SIG-M5 treated with dmso at 0.1 percent for 504 hours (cell line): ENCODE results near the gene RBM10.
A peak's percentile ranks its signal among the peaks of the same experiment; 100 is the strongest.
"Not testable (repeated sequence)": the region's sequence is repeated elsewhere in the genome, so short reads cannot be mapped to it uniquely, and the experiment has no call there.

ENCODE experiments used
- DNase-seq: peaks from one replicate; lab custom pipeline; 2025; ENCODE audit not compliant: unreplicated experiment; lab: John Stamatoyannopoulos, UW

The RBM10 gene, protein sequence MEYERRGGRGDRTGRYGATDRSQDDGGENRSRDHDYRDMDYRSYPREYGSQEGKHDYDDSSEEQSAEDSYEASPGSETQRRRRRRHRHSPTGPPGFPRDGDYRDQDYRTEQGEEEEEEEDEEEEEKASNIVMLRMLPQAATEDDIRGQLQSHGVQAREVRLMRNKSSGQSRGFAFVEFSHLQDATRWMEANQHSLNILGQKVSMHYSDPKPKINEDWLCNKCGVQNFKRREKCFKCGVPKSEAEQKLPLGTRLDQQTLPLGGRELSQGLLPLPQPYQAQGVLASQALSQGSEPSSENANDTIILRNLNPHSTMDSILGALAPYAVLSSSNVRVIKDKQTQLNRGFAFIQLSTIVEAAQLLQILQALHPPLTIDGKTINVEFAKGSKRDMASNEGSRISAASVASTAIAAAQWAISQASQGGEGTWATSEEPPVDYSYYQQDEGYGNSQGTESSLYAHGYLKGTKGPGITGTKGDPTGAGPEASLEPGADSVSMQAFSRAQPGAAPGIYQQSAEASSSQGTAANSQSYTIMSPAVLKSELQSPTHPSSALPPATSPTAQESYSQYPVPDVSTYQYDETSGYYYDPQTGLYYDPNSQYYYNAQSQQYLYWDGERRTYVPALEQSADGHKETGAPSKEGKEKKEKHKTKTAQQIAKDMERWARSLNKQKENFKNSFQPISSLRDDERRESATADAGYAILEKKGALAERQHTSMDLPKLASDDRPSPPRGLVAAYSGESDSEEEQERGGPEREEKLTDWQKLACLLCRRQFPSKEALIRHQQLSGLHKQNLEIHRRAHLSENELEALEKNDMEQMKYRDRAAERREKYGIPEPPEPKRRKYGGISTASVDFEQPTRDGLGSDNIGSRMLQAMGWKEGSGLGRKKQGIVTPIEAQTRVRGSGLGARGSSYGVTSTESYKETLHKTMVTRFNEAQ

DNA sequence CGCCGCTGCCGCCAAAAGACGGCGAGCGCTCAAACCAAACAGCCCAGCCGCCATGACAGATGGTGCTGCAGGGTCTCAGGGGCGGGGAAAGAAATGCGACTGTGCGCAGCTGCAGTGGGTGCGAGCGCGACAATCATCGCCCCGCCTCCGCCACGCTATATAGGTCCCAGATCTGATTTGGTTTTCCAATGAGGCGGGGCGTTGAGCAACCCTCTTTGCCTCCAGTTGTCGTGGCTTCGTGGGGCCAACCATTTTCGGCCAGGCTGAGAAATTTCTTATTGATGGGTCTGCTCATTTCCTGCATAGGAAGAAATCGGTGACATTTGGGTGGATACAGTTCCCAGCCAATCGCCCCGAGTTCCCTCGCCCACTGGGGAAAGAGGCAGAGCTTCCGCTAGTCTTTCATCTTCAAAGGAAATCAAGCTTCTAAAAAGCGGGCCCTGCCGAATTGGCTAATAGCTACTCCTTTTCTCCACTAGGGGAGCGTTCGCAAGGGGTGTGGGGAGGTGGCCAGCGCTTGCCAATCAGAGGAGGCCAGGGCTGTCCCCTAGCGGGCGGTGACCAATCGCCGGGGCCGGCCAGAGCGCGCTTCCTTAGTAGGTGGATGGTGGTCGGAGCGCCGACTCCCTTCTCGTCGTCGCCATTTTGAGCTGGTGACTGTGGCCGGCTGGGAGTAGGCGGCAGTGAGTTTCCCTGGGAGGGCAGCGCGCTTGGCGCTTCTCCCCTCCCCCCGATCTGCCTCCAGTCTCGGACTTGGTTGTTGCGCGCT lies at the start of gene RBM10, which contains the start of gene NDUFB11:
RBM10 (plus strand) TSS at position 596 of the 769 bp plus-strand sequence. CDS start 2,261 bp downstream, outside the sequence.
NDUFB11 (minus strand) TSS at position 77 of the 769 bp plus-strand sequence; CDS start at position 54, 23 bp downstream.
- DNase-seq, result peak; percentile 93

DNA sequence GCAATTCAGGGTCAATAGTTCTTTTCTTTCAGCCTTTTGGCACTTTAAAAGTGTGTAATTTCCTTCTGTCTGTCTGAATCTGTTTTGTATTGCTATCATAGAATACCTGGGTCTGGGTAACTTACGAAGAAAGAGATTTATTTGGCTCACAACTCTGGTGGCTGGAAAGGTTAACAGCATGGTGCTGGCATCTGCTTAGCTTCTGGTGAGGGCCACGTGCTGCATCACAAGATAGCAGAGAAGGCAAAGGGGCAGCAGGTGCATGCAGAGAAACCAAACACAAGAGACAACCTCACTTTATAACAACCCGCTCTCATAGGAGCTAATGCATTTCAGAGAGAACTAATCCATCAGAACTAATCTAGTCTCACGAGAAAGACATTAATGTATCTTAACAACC lies 48.0 kb upstream of the RBM10 start:
- DNase-seq, result no peak

DNA sequence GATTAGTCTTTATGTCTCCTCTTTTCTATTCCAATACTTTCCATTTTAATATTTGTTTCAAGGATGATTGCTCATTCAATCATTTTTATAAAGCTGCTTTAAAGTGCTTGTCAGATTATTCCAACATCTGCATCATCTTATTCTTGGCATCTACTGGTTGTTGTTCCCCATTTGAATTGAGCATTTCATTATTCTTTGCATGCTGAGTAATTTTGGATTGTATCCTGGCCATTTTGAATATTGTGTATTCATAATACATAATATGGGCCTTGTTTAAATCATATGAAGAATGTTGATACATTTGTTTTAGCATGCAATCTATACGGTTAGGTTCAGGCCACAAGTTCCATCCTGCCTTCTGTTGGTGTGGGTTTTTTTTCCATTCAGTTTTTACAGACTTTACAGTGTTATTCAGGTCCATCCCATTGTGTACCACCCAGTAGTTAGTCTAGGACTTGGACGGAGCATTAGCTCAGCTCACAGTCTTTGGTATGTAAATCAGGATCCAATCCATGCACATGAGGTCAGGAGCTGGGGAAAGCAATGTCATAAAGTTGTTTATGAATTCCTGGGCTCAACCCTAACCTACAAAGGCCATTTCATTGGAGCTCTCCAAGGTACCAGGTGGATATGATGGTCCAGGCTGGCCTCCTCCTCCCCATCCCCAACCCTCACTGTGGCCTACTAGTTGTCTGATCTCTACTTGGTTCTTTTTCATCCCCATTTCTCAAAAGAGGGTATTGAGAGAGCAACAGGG lies 46.5 kb upstream of the RBM10 start:
- DNase-seq, result no peak

DNA sequence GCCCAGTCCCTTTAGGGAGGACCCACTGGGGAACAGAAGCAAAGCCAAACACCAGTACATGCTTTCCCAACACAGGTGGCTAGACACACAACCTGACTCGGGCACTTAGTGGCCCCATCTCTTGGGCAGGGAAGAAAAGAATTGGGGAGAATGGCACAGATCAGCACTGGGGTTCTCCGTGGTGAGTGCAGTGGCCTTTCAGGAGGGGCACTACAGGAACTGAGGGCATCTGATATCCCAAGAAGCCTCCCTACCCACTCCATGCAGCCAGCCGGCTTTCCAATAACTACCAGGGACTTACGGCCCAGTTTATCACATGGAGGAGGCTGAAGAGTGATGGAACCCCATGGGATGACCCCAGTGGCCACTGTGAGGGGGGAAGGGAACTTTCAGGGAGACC lies 43.8 kb upstream of the RBM10 start:
- DNase-seq, result no peak

DNA sequence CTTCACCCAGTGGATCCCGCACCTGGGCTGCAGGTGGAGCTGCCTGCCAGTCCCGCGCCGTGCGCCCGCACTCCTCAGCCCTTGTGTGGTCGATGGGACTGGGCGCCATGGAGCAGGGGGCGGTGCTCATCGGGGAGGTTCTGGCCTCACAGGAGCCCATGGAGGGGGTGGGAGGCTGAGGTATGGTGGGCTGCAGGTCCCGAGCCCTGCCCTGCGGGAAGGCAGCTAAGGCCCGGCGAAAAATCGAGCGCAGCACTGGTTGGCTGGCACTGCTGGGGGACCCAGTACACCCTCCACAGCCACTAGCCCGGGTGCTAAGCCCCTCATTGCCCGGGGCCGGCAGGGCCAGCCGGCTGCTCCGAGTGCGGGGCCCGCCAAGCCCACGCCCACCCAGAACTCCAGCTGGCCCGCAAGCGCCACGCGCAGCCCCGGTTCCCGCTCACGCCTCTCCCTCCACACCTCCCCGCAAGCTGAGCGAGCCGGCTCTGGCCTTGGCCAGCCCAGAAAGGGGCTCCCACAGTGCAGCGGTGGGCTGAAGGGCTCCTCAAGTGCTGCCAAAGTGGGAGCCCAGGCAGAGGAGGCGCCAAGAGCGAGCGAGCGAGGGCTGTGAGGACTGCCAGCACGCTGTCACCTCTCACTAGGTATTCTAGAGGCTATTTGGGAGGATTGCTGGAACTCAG lies 33.9 kb upstream of the RBM10 start:
- DNase-seq, result not testable (repeated sequence)

DNA sequence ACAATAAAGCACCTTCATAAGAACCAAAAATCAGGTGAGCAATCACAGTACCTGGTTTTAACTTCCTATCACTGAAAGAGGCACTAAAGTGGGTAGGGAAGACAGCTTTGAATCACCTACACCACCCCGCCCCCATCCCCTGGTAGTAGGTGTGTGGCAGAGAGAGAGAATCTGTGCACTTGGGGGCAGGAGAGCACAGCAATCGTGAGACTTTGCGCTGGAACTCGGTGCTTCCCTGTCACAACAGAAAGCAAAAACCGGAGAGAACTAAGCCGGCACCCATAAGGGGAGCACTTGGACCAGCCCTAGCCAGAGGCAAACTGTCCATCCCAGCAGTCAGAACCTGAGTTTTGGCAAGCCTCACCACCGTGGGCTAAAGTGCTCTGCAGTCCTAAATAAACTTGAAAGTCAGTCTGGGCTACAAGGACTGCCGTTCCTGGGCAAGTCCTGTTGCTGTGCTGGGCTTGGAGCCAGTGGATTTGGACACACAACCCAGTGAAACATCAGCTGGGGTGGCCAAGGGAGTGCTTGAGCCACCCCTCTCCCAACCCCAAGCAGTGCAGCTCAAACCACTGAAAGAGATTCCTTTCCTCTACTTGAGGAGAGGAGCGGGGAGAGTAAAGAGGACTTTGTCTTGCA lies 32.6 kb upstream of the RBM10 start:
- DNase-seq, result no peak

DNA sequence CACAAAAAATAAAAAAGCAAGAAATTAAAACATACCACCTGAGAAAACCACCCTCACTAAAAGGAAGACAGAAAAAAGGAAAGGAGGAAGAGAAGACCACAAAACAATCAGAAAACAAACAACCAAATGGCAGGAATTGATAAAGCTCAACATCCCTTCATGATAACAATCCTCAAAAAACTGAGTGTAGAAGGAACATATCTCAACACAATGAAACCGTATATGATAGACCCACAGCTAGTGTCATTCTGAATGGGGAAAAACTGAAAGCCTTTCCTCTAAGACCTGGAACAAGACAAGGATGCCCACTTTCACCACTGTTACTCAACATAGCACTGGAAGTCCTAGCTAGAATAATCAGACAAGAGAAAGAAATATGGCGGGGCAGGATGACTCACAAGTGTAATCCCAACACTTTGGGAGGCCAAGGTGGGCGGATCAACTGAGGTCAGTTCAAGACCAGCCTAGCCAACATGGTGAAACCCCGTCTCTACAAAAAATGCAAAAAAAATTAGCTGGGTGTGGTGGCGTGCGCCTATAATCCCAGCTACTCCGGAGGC lies 28.4 kb upstream of the RBM10 start:
- not testable (repeated sequence) for DNase-seq

DNA sequence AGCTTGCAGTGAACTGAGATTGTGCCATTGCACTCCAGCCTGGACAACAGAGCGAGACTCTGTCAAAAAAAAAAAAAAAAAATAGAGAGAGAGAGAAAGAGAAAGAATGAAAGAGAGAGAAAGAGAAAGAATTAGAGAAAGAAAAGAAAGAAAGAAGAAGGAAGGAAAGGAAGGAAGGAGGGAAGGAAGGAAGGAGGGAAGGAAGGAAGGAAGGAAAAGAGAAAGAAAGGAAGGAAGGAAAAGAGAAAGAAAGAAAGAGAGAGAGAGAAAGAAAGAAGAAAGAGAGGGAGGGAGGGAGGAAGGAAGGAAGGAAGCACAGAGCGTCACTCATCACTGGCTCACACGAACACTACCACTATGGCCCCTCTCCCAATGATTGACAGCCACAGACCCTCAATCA lies 20.6 kb upstream of the RBM10 start:
- not testable (repeated sequence) for DNase-seq

DNA sequence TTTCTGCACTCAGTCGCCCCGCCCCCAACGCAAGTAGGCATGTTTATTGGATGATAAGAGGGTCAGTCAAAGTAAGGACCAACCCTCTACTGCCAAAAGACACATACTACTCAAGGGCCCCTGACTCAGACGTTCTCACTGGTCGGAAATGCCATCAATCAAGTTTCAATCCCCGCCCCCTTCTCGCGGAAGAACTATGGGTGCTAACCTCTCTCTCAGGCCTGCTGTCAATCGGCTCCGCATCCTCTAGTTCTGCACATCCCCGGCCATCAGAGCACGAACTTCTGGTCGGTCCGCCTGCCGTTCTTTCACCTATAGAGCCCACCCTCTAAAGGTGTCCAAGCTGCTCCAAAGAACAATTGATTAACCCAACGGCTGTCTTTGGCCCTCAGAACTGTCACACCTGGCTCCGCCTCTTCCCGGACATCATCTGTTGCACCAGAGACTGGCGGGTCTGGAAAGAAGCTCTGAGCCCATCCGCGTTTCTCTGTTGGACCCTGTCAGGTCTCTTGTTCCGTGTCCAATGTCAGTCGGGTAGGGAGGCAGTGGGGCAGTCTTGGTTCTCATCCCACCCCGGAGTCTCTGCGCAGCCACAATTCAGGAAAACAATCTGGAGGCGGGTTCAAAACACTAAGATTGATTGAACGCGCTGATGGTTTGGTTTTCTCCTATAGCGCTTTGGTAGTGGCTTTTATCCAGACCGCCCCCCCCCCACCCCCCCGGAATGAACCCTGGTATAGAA lies 15.7 kb upstream of the RBM10 start:
- DNase-seq, result peak; percentile 94

DNA sequence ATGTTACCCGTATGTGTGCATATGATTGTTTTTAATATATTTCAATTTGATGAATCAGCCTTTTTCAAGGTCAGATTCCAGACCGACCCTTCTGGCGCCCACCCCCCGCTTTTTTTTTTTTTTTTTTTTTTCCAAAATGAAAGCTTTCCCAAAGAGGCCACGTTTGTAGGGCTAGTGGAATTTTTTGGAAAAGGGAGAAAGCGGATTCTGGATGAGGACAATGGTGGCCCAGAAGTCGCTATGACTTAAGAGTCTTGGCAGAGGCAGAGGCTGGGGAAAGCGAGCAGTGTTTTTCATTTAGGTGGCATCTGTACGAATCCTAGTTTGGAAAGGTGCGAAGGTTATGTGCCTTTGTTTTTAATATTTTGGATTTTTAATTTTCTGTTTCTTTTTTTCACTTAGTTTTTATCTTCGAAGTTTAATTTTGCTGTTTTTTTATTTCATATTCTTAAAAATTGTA lies 15.1 kb upstream of the RBM10 start:
- no peak for DNase-seq

DNA sequence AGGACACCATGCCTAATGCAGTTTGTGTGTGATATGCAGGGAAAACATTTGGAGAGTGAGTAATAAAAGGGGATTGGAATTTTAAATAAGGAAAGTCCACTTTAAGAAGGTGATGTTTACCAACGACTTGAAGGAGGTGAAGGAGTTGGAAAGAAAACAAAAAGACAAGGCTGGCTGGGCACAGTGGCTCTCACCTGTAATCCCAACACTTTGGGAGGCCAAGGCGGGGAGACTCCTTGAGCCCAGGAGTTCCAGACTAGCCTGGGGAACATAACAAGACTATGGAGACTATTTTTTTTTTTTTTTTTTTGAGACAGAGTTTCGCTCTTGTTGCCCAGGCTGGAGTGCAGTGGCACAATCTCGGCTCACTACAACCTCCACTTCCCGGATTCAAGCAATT lies 11.5 kb upstream of the RBM10 start:
- no peak for DNase-seq

DNA sequence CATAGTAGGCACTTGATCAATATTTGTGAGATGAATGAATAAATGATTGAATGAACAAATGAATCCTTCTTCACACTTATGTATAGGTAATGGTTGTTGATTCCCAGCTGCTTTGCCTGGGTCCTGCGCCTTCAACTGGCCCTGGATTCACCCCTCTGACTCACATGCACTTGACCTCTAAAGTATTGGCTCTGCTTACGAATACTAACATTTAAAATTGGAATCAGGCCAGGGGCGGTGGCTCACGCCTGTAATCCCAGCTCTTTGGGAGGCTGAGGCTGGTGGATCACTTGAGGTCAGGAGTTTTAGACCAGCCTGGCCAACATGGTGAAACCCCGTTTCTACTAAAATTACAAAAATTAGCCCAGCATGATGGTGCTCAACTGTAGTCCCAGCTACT lies 9.4 kb upstream of the RBM10 start:
- not testable (repeated sequence) for DNase-seq

DNA sequence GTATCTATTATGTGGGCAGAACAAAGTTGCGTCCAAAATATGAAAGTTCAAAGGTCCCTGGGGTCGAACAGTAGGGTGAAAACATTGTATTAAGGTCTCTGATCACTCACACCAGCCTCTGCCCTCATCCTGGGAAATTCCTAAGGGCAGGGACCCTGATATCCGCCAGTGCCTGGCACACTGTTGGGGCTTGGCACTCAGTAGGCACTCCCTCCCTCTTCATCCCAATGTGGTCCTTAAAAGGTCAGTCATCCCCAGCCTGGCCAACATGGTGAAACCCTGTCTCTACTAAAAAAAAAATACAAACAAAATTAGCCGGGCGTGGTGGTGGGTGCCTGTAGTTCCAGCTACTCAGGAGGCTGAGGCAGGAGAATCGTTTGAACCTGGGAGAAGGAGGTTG lies 6.8 kb upstream of the RBM10 start:
- DNase-seq, result no peak

DNA sequence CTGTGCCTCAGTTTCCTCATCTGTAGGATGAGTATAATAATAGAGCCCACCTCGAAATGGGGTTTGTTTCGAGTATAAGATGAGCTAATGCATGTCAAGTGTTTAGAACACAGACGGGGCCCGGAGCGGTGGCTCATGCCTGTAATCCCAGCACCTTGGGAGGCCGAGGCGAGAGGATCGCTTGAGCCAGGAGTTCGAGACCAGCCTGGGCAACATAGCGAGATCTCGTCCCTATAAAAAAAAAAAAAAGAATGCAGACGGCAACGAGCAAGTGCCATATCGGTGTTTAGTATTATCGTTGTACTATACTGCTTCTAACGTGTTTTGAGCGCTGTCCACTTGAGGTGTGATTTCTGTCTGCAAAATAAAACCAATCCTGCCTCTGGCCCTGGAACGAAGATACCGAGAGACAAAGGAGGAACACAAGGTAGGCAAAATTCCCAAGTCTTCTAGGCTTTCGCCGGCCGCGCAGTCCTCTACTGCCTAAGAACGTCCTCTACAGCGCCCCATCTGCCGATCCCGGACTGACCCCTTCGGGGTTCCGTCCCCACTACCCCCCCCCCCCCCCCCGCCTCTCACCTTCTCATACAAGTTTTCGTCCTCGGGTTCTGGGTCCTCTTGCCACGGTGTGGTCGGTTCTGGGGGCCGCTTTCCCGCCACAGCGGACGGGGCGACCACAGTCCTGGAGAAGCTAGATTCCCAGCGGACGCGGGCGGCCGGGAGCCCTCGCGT lies 961 bp upstream of the RBM10 start:
- DNase-seq, result peak; percentile 27

DNA sequence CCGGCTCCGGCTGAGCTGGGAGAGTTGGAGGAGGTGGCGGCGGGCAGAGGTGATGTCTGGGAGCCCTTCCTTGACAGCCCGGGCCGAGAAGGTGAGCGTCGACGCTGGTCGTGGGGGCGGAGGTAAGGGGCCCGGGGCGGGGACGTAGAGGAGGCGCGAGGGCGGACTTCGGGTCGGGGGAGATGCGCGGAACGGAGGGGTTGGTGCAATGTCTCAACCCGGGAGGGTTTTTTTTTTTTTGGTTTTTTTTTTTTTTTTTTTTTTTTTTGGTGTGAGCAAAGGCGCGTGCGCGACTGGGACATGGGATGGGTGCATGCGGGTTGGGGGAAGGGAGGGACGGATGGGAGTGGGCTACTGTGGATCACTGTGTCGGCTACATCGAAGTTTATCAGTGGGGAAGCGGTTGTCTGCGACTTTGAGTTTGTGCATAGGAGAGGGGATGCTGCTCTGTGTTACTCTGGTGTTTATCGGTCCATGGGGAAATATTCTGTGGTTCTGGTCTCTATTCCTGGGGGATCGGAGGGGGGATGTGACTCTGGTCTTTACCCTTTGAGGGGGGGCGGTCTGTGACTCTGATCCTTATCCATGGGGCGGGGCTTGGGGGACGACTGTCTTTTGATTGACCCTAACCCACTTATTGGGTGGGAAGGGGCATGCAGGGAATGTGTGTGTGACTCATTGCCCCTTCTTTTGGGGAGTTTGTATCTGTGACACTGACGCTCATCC lies 537 bp downstream of the RBM10 start:
- DNase-seq, result no peak

DNA sequence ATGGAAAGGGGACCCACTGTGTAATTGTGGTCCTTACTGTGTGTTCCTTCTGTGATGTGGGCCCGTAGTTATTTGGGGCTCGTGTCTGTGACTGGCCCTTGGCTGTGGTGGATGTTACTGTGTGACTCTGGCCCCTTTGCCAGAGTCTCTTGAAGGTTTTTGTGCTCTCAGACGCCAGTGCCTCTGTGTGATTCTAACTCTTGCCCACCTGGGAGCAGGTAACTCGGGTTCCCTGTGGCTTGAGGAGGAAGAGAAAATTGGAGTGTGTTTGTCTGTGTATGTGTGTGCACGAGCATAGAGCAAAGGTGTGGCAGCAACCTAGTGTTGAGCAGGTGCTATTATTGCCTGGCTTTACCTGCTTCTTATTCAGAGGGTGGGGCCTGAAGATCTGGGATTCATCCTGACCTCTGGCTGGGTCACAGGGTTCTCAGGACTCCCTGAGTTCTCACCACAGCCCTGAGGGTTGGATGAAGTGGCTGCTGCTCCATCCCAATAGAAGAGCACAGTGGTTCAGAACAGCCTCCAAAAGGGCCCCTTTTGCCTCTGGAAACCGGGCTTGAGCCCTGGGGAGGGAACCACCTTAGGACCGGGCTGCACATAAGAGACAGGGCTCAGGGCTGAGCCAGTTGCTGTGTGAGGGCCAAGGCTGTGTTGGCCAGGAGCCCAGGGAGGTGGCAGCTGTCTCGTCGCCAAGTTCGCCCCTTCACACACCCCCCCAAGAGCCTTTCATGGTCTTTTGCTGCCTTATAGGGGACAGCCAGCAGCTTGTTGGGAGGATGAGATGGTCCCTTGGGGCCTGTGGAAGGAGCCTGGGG lies 1.3 kb downstream of the RBM10 start:
- DNase-seq, result no peak
